A673 (cell line): Measurements from ENCODE around the gene TTLL12.

Experiments
- CTCF ChIP-seq: fragments of 300-800, 200-600 bp; sonication (generic); conservative IDR thresholded peaks from 2 replicates; pipeline ENCODE4 v1.5.1; 2017; ENCODE audit warnings: low read depth, mild to moderate bottlenecking, antibody characterized with exemption, low read length, moderate library complexity, mixed read lengths
- EZH2 ChIP-seq: fragments of 200-600 bp; sonication (generic); IDR thresholded peaks from 2 replicates; pipeline ENCODE4 v1.6.1; 2017; ENCODE audit warnings: borderline replicate concordance, low read depth, mild to moderate bottlenecking, mixed read lengths, antibody characterized with exemption, low read length; ENCODE audit not compliant: poor library complexity, severe bottlenecking

- TF ChIP-seq CTCF, result no peak
- no peak for TF ChIP-seq EZH2
Observed at GRCh38 chr22:43233529-43233928, 46.6 kb upstream of the TTLL12 start.
